Gastrocnemius medialis (tissue), 4 donors: ENCODE data around the gene TNFSF10. TPM values are rescaled to one million over a fixed set of nuclear protein-coding genes. Genes with fewer than 3 reads are reported as not detected.

Source experiments
- ATAC-seq, 2 donors: fragments of 150-250 bp; one replicate each; pipeline ENCODE4 v1.9.1; 2016
- DNase-seq, 2 donors: peaks; one replicate each; pipeline ENCODE4 v3.0.0-alpha.2; 2019
- H3K27ac ChIP-seq, 4 donors: fragments of 200-600 bp; sonication (generic); 1 replicate in 1 of 4; 2 replicates in 3 of 4; pipeline ENCODE4 v1.5.1; 2016 to 2018; ENCODE audit warnings: mild to moderate bottlenecking in 2 of 4, moderate library complexity in 1 of 4
- H3K27me3 ChIP-seq, 3 donors: fragments of 200-600 bp; sonication (generic) in 2 of 3; 1 replicate in 1 of 3; 2 replicates in 2 of 3; pipeline versions ENCODE4 v1.5.1 to v1.6.0; 2016 to 2019; ENCODE audit warnings: mild to moderate bottlenecking in 1 of 3, moderate library complexity in 1 of 3
- H3K36me3 ChIP-seq, 2 donors: fragments of 200-600 bp; sonication (generic) in 1 of 2; one replicate each; pipeline ENCODE4 v1.5.1; 2017 to 2018
- H3K4me1 ChIP-seq, 2 donors: fragments of 200-600 bp; sonication (generic) in 1 of 2; one replicate each; pipeline ENCODE4 v1.5.1; 2016 to 2017; ENCODE audit warnings: mild to moderate bottlenecking in 2 of 2
- H3K4me3 ChIP-seq, 4 donors: fragments of 200-600 bp; sonication (generic) in 3 of 4; 1 replicate in 1 of 4; 2 replicates in 3 of 4; pipeline ENCODE4 v1.5.1; 2016 to 2019; ENCODE audit warnings: mild to moderate bottlenecking in 2 of 4
- H3K9me3 ChIP-seq, 3 donors: fragments of 200-600 bp; sonication (generic) in 2 of 3; 1 replicate in 1 of 3; 2 replicates in 2 of 3; pipeline ENCODE4 v1.5.1; 2016 to 2019
- CTCF ChIP-seq, 5 experiments: fragments of 450-650 bp in 3 of 5; fragments of 200-600 bp in 2 of 5; sonication (generic) in 2 of 5; IDR thresholded peaks in 4 of 5; conservative IDR thresholded peaks in 1 of 5; 1 replicate in 4 of 5; 2 replicates in 1 of 5; pipeline ENCODE4 v1.5.1; 2016 to 2019; ENCODE audit warnings: antibody characterized with exemption in 5 of 5, mild to moderate bottlenecking in 3 of 5, moderate library complexity in 3 of 5
- POLR2A ChIP-seq, 2 donors: fragments of 450-650 bp; IDR thresholded peaks; one replicate each; pipeline ENCODE4 v1.6.1; 2017; ENCODE audit warnings: antibody characterized with exemption in 2 of 2, mild to moderate bottlenecking in 2 of 2, moderate library complexity in 2 of 2
- in situ Hi-C, 4 donors: fragments of 200-750 bp; cut with MboI; loops; one replicate each; pipeline versions ENCODE4 v1.15.0 to v1.8.0; 2017; ENCODE audit warnings: low sequenced_read_pairs in 4 of 4
- intact Hi-C: fragments of 100-400 bp; cut with DNase I; formaldehyde crosslinking; loops from one replicate; pipeline ENCODE4 v1.15.1; 2023; ENCODE audit warnings: low total_unique reads
- total RNA-seq, 4 donors: library from RNA; depleted of rRNA; stranded (reverse); fragments of >200 nt; gene quantifications; one replicate each; pipeline versions ENCODE4 v1.1.0 to v1.2.3, GENCODE V29; 2016

TNFSF10 gene
- total RNA-seq, 4 donors from 2014 or later = 10.2 to 32.8 (median 24.3) TPM

- in situ Hi-C loops (no loop called here), intact Hi-C loops (no loop called here)
- ATAC-seq = no peak
- no peaks in the 10 kb centered on the region for H3K36me3 ChIP-seq
- peak overlapping the region; percentile 58 to 75 (median 68) for H3K27ac ChIP-seq
- no peaks in the 10 kb centered on the region for H3K9me3 ChIP-seq
- H3K4me3 ChIP-seq = no peak overlapping the region
- H3K27me3 ChIP-seq = no peaks in the 10 kb centered on the region
- peaks cover 31 to 52% of the 10 kb centered on the region in 2 donors for H3K4me1 ChIP-seq
- TF ChIP-seq CTCF (IDR thresholded peaks at IDR 0.05 in 4 of 5, conservative IDR thresholded peaks at IDR 0.05 in 1 of 5) (no peak), POLR2A (IDR thresholded peaks at IDR 0.05) (no peak)
- no peak for DNase-seq
Observed at GRCh38 chr3:172514678-172515077, 8.6 kb downstream of the TNFSF10 start.

GRCh38 chr3:172513488-172513887, 9.7 kb downstream of the TNFSF10 start:
- Histone ChIP-seq H3K9me3 (no peaks in the 10 kb centered on the region), H3K4me3 (no peak overlapping the region), H3K27ac (peak overlapping the region in 3 of 4 donors; percentile 16 to 75 (median 58)), H3K4me1 (peaks cover 31 to 52% of the 10 kb centered on the region in 2 donors), H3K36me3 (no peaks in the 10 kb centered on the region), H3K27me3 (no peaks in the 10 kb centered on the region)
- intact Hi-C loops = no loop called here
- DNase-seq = no peak
- in situ Hi-C loops = no loop called here
- TF ChIP-seq CTCF (IDR thresholded peaks at IDR 0.05 in 4 of 5, conservative IDR thresholded peaks at IDR 0.05 in 1 of 5) = no peak
- no peak for TF ChIP-seq POLR2A (IDR thresholded peaks at IDR 0.05)
- peak in 1 of 2 donors; percentile 24 for ATAC-seq

GRCh38 chr3:172511783-172512762, 11.2 kb downstream of the TNFSF10 start:
- in situ Hi-C loops (no loop called here), intact Hi-C loops (no loop called here)
- H3K27me3 ChIP-seq = no peaks in the 10 kb centered on the region
- H3K27ac ChIP-seq = peak overlapping the region in 2 of 4 donors; percentile 20 to 58
- TF ChIP-seq POLR2A (IDR thresholded peaks at IDR 0.05) (no peak), CTCF (IDR thresholded peaks at IDR 0.05 in 4 of 5, conservative IDR thresholded peaks at IDR 0.05 in 1 of 5) (no peak)
- ATAC-seq = no peak
- peaks cover 0 to 4% of the 10 kb centered on the region in 2 donors for H3K36me3 ChIP-seq
- no peak overlapping the region for H3K4me3 ChIP-seq
- DNase-seq = peak; percentile 31 to 45
- no peaks in the 10 kb centered on the region for H3K9me3 ChIP-seq
- H3K4me1 ChIP-seq = peaks cover 28 to 40% of the 10 kb centered on the region in 2 donors

GRCh38 chr3:172506094-172506493, 17.1 kb downstream of the TNFSF10 start:
- DNase-seq = no peak
- in situ Hi-C loops = no loop called here
- Histone ChIP-seq H3K9me3 (no peaks in the 10 kb centered on the region), H3K36me3 (peaks cover 0 to 4% of the 10 kb centered on the region in 2 donors), H3K4me3 (no peak overlapping the region), H3K27me3 (no peaks in the 10 kb centered on the region), H3K4me1 (no peaks in the 10 kb centered on the region), H3K27ac (no peak overlapping the region)
- ATAC-seq = no peak
- intact Hi-C loops = no loop called here
- TF ChIP-seq POLR2A (IDR thresholded peaks at IDR 0.05) (no peak), CTCF (IDR thresholded peaks at IDR 0.05 in 4 of 5, conservative IDR thresholded peaks at IDR 0.05 in 1 of 5) (no peak)
